Natural killer cell (primary cell): ENCODE data around the gene DNAH2. TPM values are rescaled to one million over a fixed set of nuclear protein-coding genes. Genes with fewer than 3 reads are reported as not detected.

Experiments
- ATAC-seq, 3 donors: fragments of 150-1000 bp in 2 of 3; fragments of 200-7000 bp in 1 of 3; cut with Tn5 transposase; 1 replicate in 1 of 3; 2 replicates in 2 of 3; pipeline ENCODE4 v1.10.0; 2021; ENCODE audit warnings: mild to moderate bottlenecking in 2 of 3, moderate library complexity in 2 of 3
- DNase-seq, 2 donors: peaks; one replicate each; pipeline versions ENCODE4 v3.0.0 to v3.0.0-alpha.2; 2013 to 2021; ENCODE audit warnings: mixed read lengths in 1 of 2
- H3K27ac ChIP-seq: one replicate; pipeline ENCODE4 v1.5.1; 2013; ENCODE audit warnings: mild to moderate bottlenecking, low read length
- H3K27me3 ChIP-seq: one replicate; pipeline ENCODE4 v1.6.1; 2013; ENCODE audit warnings: low read length; ENCODE audit not compliant: control insufficient read depth, insufficient read depth
- H3K36me3 ChIP-seq: one replicate; pipeline ENCODE4 v1.6.1; 2013; ENCODE audit warnings: low read length; ENCODE audit not compliant: control insufficient read depth, insufficient read depth
- H3K4me1 ChIP-seq: one replicate; pipeline ENCODE4 v1.6.1; 2013; ENCODE audit warnings: low read length; ENCODE audit not compliant: control insufficient read depth, insufficient read depth
- H3K4me3 ChIP-seq: one replicate; pipeline ENCODE4 v1.5.1; 2013; ENCODE audit warnings: low read length
- H3K9me3 ChIP-seq: one replicate; pipeline ENCODE4 v1.6.1; 2013; ENCODE audit warnings: low read length; ENCODE audit not compliant: control insufficient read depth, insufficient read depth
- H3K27ac Mint-ChIP-seq, 2 donors: one replicate each; pipeline ENCODE4 v1.8.0; 2022; ENCODE audit warnings: mild to moderate bottlenecking in 2 of 2, mixed read lengths in 2 of 2, moderate library complexity in 1 of 2
- H3K27me3 Mint-ChIP-seq, 2 donors: one replicate each; pipeline ENCODE4 v1.8.0; 2022; ENCODE audit warnings: low read depth in 2 of 2, mixed read lengths in 2 of 2
- H3K36me3 Mint-ChIP-seq: one replicate; pipeline ENCODE4 v1.8.0; 2022; ENCODE audit warnings: mixed read lengths
- H3K4me1 Mint-ChIP-seq, 2 donors: one replicate each; pipeline ENCODE4 v1.8.0; 2022; ENCODE audit warnings: mixed read lengths in 2 of 2
- H3K4me3 Mint-ChIP-seq: one replicate; pipeline ENCODE4 v1.8.0; 2022; ENCODE audit warnings: mild to moderate bottlenecking, moderate library complexity, mixed read lengths
- H3K9me3 Mint-ChIP-seq, 2 donors: one replicate each; pipeline ENCODE4 v1.8.0; 2022; ENCODE audit warnings: mixed read lengths in 2 of 2
- CTCF ChIP-seq: fragments of 200-600 bp; IDR thresholded peaks from one replicate; pipeline ENCODE4 v1.8.0; 2022; ENCODE audit warnings: antibody characterized with exemption
- WGBS: methylation state at CpG from one replicate; pipeline ENCODE4 v1.1.7; 2013; ENCODE audit warnings: missing lambda C conversion rate; ENCODE audit not compliant: insufficient coverage; 5-methylcytosine and 5-hydroxymethylcytosine counted together
- intact Hi-C: fragments of 100-400 bp; cut with micrococcal nuclease; formaldehyde crosslinking; loops from one replicate; pipeline ENCODE4 v1.14.2; 2022
- total RNA-seq, 4 donors: library from RNA; stranded (reverse); fragments of 120-200 nt in 1 of 4; gene quantifications; one replicate each; pipeline versions ENCODE4 v1.2.3 to v1.2.4, GENCODE V29; 2013 to 2022

DNAH2 gene
- total RNA-seq, 3 donors from 2014 or later (not counting 1 experiment from before 2014, with no cell fraction given) = 0.05 to 0.07 TPM; not detected in 1

- Mint-ChIP-seq H3K4me1 (peaks cover 6 to 8% of the 10 kb centered on the region in 2 donors), H3K4me3 (no peak overlapping the region), H3K27me3 (no peaks in the 10 kb centered on the region), H3K27ac (no peak overlapping the region), H3K36me3 (no peaks in the 10 kb centered on the region), H3K9me3 (no peaks in the 10 kb centered on the region)
- no peak for TF ChIP-seq CTCF
- ATAC-seq (no peak), DNase-seq (no peak)
- Histone ChIP-seq H3K4me3 (no peak overlapping the region), H3K9me3 (no peaks in the 10 kb centered on the region), H3K36me3 (peaks cover 33% of the 10 kb centered on the region), H3K27me3 (no peaks in the 10 kb centered on the region), H3K4me1 (peaks cover 8% of the 10 kb centered on the region), H3K27ac (no peak overlapping the region)
- intact Hi-C loops = no loop called here
- 85% methylated on average over 3 of the region's 3 CpGs for WGBS
These were observed 162.7 kb downstream of the DNAH2 start for GRCh38 chr17:7880076-7880868.

GRCh38 chr17:7881276-7882054 lies 163.9 kb downstream of the DNAH2 start:
- Histone ChIP-seq H3K4me1 (peaks cover 18% of the 10 kb centered on the region), H3K9me3 (no peaks in the 10 kb centered on the region), H3K27me3 (no peaks in the 10 kb centered on the region), H3K4me3 (no peak overlapping the region), H3K36me3 (peaks cover 28% of the 10 kb centered on the region), H3K27ac (no peak overlapping the region)
- intact Hi-C loops = no loop called here
- no peaks in the 10 kb centered on the region for H3K9me3 Mint-ChIP-seq
- WGBS = 58% methylated on average over 7 of the region's 7 CpGs
- no peak overlapping the region for H3K27ac Mint-ChIP-seq
- no peak overlapping the region for H3K4me3 Mint-ChIP-seq
- TF ChIP-seq CTCF = no peak
- H3K36me3 Mint-ChIP-seq = no peaks in the 10 kb centered on the region
- peaks cover 2 to 3% of the 10 kb centered on the region in 2 donors for H3K4me1 Mint-ChIP-seq
- ATAC-seq (no peak), DNase-seq (no peak)
- H3K27me3 Mint-ChIP-seq = no peaks in the 10 kb centered on the region

- Mint-ChIP-seq H3K4me1 (no peaks in the 10 kb centered on the region), H3K9me3 (no peaks in the 10 kb centered on the region), H3K27ac (no peak overlapping the region), H3K36me3 (no peaks in the 10 kb centered on the region), H3K27me3 (no peaks in the 10 kb centered on the region), H3K4me3 (no peak overlapping the region)
- H3K4me1 ChIP-seq = peaks cover 24% of the 10 kb centered on the region
- H3K27ac ChIP-seq = no peak overlapping the region
- no peak for TF ChIP-seq CTCF
- no peaks in the 10 kb centered on the region for H3K27me3 ChIP-seq
- intact Hi-C loops = no loop called here
- peak in 1 of 2 donors; percentile 25 for DNase-seq
- H3K36me3 ChIP-seq = peaks cover 27% of the 10 kb centered on the region
- H3K4me3 ChIP-seq = no peak overlapping the region
- no peaks in the 10 kb centered on the region for H3K9me3 ChIP-seq
- ATAC-seq = no peak
- 76% methylated on average over 3 of the region's 7 CpGs for WGBS
These were observed 164.5 kb downstream of the DNAH2 start for GRCh38 chr17:7882068-7882467.
